Gastrocnemius medialis (tissue), 4 donors: ENCODE data around the gene RGS14. TPM values are rescaled to one million over a fixed set of nuclear protein-coding genes. Genes with fewer than 3 reads are reported as not detected.

ENCODE experiments used
- ATAC-seq, 2 donors: fragments of 150-250 bp; one replicate each; pipeline ENCODE4 v1.9.1; 2016
- DNase-seq, 2 donors: peaks; one replicate each; pipeline ENCODE4 v3.0.0-alpha.2; 2019
- H3K27ac ChIP-seq, 4 donors: fragments of 200-600 bp; sonication (generic); 1 replicate in 1 of 4; 2 replicates in 3 of 4; pipeline ENCODE4 v1.5.1; 2016 to 2018; ENCODE audit warnings: mild to moderate bottlenecking in 2 of 4, moderate library complexity in 1 of 4
- H3K27me3 ChIP-seq, 3 donors: fragments of 200-600 bp; sonication (generic) in 2 of 3; 1 replicate in 1 of 3; 2 replicates in 2 of 3; pipeline versions ENCODE4 v1.5.1 to v1.6.0; 2016 to 2019; ENCODE audit warnings: mild to moderate bottlenecking in 1 of 3, moderate library complexity in 1 of 3
- H3K36me3 ChIP-seq, 2 donors: fragments of 200-600 bp; sonication (generic) in 1 of 2; one replicate each; pipeline ENCODE4 v1.5.1; 2017 to 2018
- H3K4me1 ChIP-seq, 2 donors: fragments of 200-600 bp; sonication (generic) in 1 of 2; one replicate each; pipeline ENCODE4 v1.5.1; 2016 to 2017; ENCODE audit warnings: mild to moderate bottlenecking in 2 of 2
- H3K4me3 ChIP-seq, 4 donors: fragments of 200-600 bp; sonication (generic) in 3 of 4; 1 replicate in 1 of 4; 2 replicates in 3 of 4; pipeline ENCODE4 v1.5.1; 2016 to 2019; ENCODE audit warnings: mild to moderate bottlenecking in 2 of 4
- H3K9me3 ChIP-seq, 3 donors: fragments of 200-600 bp; sonication (generic) in 2 of 3; 1 replicate in 1 of 3; 2 replicates in 2 of 3; pipeline ENCODE4 v1.5.1; 2016 to 2019
- POLR2A ChIP-seq, 2 donors: fragments of 450-650 bp; IDR thresholded peaks; one replicate each; pipeline ENCODE4 v1.6.1; 2017; ENCODE audit warnings: antibody characterized with exemption in 2 of 2, mild to moderate bottlenecking in 2 of 2, moderate library complexity in 2 of 2
- in situ Hi-C, 4 donors: fragments of 200-750 bp; cut with MboI; loops; one replicate each; pipeline versions ENCODE4 v1.15.0 to v1.8.0; 2017; ENCODE audit warnings: low sequenced_read_pairs in 4 of 4
- intact Hi-C: fragments of 100-400 bp; cut with DNase I; formaldehyde crosslinking; loops from one replicate; pipeline ENCODE4 v1.15.1; 2023; ENCODE audit warnings: low total_unique reads
- total RNA-seq, 4 donors: library from RNA; depleted of rRNA; stranded (reverse); fragments of >200 nt; gene quantifications; one replicate each; pipeline versions ENCODE4 v1.1.0 to v1.2.3, GENCODE V29; 2016
- TF ChIP-seq, protein P1 (sequence below), 5 experiments: fragments of 450-650 bp in 3 of 5; fragments of 200-600 bp in 2 of 5; sonication (generic) in 2 of 5; IDR thresholded peaks in 4 of 5; conservative IDR thresholded peaks in 1 of 5; 1 replicate in 4 of 5; 2 replicates in 1 of 5; pipeline ENCODE4 v1.5.1; 2016 to 2019; ENCODE audit warnings: antibody characterized with exemption in 5 of 5, mild to moderate bottlenecking in 3 of 5, moderate library complexity in 3 of 5

Gene RGS14
- total RNA-seq, 4 donors from 2014 or later = 1.6 to 25.9 (median 5.0) TPM

DNA sequence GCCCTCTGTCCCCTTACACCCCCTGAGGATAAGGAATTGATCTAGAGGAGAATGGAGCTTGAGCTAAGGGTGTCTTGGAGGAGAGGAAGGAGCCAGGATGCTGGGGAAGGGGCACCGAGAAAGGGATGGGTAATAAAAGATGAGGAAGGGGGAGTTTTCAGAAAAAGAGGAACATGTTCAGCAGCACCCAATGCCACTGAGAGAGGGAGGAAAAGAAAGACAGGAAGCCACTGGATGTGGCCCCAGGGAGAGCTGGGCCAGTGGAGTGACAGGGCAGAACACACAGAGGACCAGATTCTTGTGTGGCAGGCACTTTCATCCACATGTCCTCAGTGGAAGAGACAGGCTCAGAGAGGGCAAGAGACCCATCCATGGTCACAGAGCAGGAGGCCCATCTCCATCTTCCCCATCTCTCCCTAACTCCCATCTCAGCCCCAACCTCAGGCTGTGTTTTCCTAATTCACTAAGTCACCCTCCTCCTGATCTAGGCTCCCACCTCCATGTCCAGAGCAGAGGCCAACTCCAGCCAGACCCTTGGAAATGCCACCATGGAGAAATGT lies 35.6 kb downstream of the RGS14 start:
- in situ Hi-C loops = loop anchor here (5.0 to 25.0 kb wide), 4 partner anchors 52 to 119 kb away; partner anchors contain the start of genes DDX41 (in 1 of the 4), DOK3 (in 1 of the 4) and PRR7 (in 1 of the 4)

GRCh38 chr5:177393990-177394389 lies 36.3 kb downstream of the RGS14 start:
- Histone ChIP-seq H3K4me1 (no peaks in the 10 kb centered on the region), H3K9me3 (no peaks in the 10 kb centered on the region), H3K4me3 (no peak overlapping the region), H3K36me3 (no peaks in the 10 kb centered on the region), H3K27me3 (peaks cover 6 to 12% (median 11%) of the 10 kb centered on the region in 3 donors), H3K27ac (no peak overlapping the region)
- no peak for ATAC-seq
- intact Hi-C loops = no loop called here
- in situ Hi-C loops = loop anchor here (5.0 to 25.0 kb wide), 4 partner anchors 51 to 118 kb away; partner anchors contain the start of genes DDX41 (in 1 of the 4), DOK3 (in 1 of the 4) and PRR7 (in 1 of the 4)
- no peak for DNase-seq
- no peak for TF ChIP-seq POLR2A (IDR thresholded peaks at IDR 0.05)
- TF ChIP-seq, protein P1, sequence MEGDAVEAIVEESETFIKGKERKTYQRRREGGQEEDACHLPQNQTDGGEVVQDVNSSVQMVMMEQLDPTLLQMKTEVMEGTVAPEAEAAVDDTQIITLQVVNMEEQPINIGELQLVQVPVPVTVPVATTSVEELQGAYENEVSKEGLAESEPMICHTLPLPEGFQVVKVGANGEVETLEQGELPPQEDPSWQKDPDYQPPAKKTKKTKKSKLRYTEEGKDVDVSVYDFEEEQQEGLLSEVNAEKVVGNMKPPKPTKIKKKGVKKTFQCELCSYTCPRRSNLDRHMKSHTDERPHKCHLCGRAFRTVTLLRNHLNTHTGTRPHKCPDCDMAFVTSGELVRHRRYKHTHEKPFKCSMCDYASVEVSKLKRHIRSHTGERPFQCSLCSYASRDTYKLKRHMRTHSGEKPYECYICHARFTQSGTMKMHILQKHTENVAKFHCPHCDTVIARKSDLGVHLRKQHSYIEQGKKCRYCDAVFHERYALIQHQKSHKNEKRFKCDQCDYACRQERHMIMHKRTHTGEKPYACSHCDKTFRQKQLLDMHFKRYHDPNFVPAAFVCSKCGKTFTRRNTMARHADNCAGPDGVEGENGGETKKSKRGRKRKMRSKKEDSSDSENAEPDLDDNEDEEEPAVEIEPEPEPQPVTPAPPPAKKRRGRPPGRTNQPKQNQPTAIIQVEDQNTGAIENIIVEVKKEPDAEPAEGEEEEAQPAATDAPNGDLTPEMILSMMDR (IDR thresholded peaks at IDR 0.05 in 4 of 5, conservative IDR thresholded peaks at IDR 0.05 in 1 of 5) = no peak

More for the DNA sequence above, 35.6 kb downstream of the RGS14 start:
- TF ChIP-seq, protein P1 (IDR thresholded peaks at IDR 0.05 in 4 of 5, conservative IDR thresholded peaks at IDR 0.05 in 1 of 5) = no peak
- TF ChIP-seq POLR2A (IDR thresholded peaks at IDR 0.05) = no peak
- no peak for DNase-seq
- H3K4me3 ChIP-seq = no peak overlapping the region
- H3K9me3 ChIP-seq = no peaks in the 10 kb centered on the region
- no peaks in the 10 kb centered on the region for H3K36me3 ChIP-seq
- H3K27me3 ChIP-seq = peaks cover 0 to 5% (median 4%) of the 10 kb centered on the region in 3 donors
- no peak for ATAC-seq
- H3K27ac ChIP-seq = no peak overlapping the region
- H3K4me1 ChIP-seq = no peaks in the 10 kb centered on the region
- intact Hi-C loops = no loop called here

DNA sequence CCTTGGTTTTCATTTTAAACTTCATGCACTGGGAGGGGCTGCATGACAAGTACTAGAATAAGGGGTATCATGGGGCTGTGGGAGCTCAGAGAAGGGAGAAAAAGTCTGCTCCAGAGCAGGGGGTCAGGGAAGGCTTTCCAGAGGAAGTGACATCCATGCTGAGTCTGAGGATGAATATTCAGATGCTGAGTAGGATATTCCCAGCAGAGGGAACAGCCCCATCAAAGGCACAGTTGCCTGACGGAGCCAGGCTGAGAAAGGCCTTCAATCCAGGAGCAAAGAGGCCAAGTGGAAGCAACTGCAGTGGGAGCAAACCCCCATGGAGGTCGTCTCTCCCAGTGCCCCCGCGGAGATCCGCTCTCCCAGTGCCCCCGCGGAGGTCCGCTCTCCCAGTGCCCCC lies 38.4 kb downstream of the RGS14 start:
- Histone ChIP-seq H3K4me1 (peaks cover 3 to 8% of the 10 kb centered on the region in 2 donors), H3K27me3 (peaks cover 27 to 32% (median 32%) of the 10 kb centered on the region in 3 donors), H3K27ac (no peak overlapping the region), H3K36me3 (no peaks in the 10 kb centered on the region), H3K4me3 (no peak overlapping the region), H3K9me3 (no peaks in the 10 kb centered on the region)
- in situ Hi-C loops = loop anchor here in 2 of 4 donors (10.0 to 25.0 kb wide), 2 partner anchors 49 to 116 kb away; partner anchors contain the start of genes DDX41 (in 1 of the 2), DOK3 (in 1 of the 2) and PRR7 (in 1 of the 2)
- intact Hi-C loops = no loop called here
- ATAC-seq (no peak), DNase-seq (no peak)
- TF ChIP-seq, protein P1 (IDR thresholded peaks at IDR 0.05 in 4 of 5, conservative IDR thresholded peaks at IDR 0.05 in 1 of 5) = no peak
- TF ChIP-seq POLR2A (IDR thresholded peaks at IDR 0.05) = no peak

GRCh38 chr5:177396807-177397206 lies 39.1 kb downstream of the RGS14 start:
- peaks cover 3 to 8% of the 10 kb centered on the region in 2 donors for H3K4me1 ChIP-seq
- no peaks in the 10 kb centered on the region for H3K36me3 ChIP-seq
- no peaks in the 10 kb centered on the region for H3K9me3 ChIP-seq
- in situ Hi-C loops = loop anchor here in 2 of 4 donors (10.0 to 25.0 kb wide), 2 partner anchors 48 to 115 kb away; partner anchors contain the start of genes DDX41 (in 1 of the 2), DOK3 (in 1 of the 2) and PRR7 (in 1 of the 2)
- H3K4me3 ChIP-seq = no peak overlapping the region
- H3K27me3 ChIP-seq = peaks cover 34 to 39% (median 39%) of the 10 kb centered on the region in 3 donors
- no peak for ATAC-seq
- H3K27ac ChIP-seq = no peak overlapping the region
- DNase-seq = no peak
- TF ChIP-seq, protein P1 (IDR thresholded peaks at IDR 0.05 in 4 of 5, conservative IDR thresholded peaks at IDR 0.05 in 1 of 5) = no peak
- TF ChIP-seq POLR2A (IDR thresholded peaks at IDR 0.05) = no peak
- intact Hi-C loops = no loop called here
